Panc1 (cell line): ENCODE results near the gene BABAM2. TPM values are rescaled to one million over a fixed set of nuclear protein-coding genes. Genes with fewer than 3 reads are reported as not detected.

Experiments
- ATAC-seq: fragments of 200-7000 bp; cut with Tn5 transposase; 2 replicates; pipeline ENCODE4 v1.9.1; 2020; ENCODE audit warnings: mild to moderate bottlenecking, moderate library complexity
- BruUV-seq: library from RNA; stranded (reverse); fragments of 400-500 nt; replicated peaks from 2 replicates; lab custom pipeline; 2021; lab: Mats Ljungman, UMichigan
- CTCF ChIA-PET: fragments of 300-600 bp; sonication (Branson Sonifier 250); formaldehyde crosslinking; loops from one replicate; lab custom pipeline; 2022; ENCODE audit warnings: antibody characterized with exemption; lab: Charles Lee
- POLR2A ChIA-PET: fragments of 300-600 bp; sonication (Branson Sonifier 250); formaldehyde crosslinking; loops from one replicate; lab custom pipeline; 2022; ENCODE audit warnings: antibody characterized with exemption; lab: Charles Lee
- DNase-seq: peaks from one replicate; pipeline ENCODE4 v3.0.0-alpha.2; 2010; ENCODE audit warnings: low read depth, low spot score
- H3K27ac ChIP-seq: 2 replicates; pipeline ENCODE4 v1.5.1; 2011; ENCODE audit warnings: mild to moderate bottlenecking, low read length, inconsistent platforms
- H3K27me3 ChIP-seq: fragments of 200-500 bp; sonication (Bioruptor generic); 2 replicates; pipeline ENCODE4 v1.6.0; 2014; ENCODE audit warnings: low read length, inconsistent platforms; ENCODE audit not compliant: control insufficient read depth, insufficient read depth
- H3K36me3 ChIP-seq: fragments of 200-500 bp; sonication (Bioruptor generic); 2 replicates; pipeline ENCODE4 v1.5.1; 2014; ENCODE audit warnings: inconsistent platforms, mild to moderate bottlenecking, low read length, moderate library complexity; ENCODE audit not compliant: control insufficient read depth, insufficient read depth
- H3K4me1 ChIP-seq: 2 replicates; pipeline ENCODE4 v1.5.1; 2011; ENCODE audit warnings: inconsistent platforms, mild to moderate bottlenecking, low read length, moderate library complexity; ENCODE audit not compliant: control insufficient read depth, insufficient read depth
- H3K4me3 ChIP-seq, 2 experiments: 2 replicates each; pipeline ENCODE4 v1.5.1; 2011 to 2012; ENCODE audit warnings: low read depth in 2 of 2, low read length in 2 of 2, mild to moderate bottlenecking in 2 of 2, inconsistent platforms in 1 of 2, moderate library complexity in 1 of 2
- H3K9me3 ChIP-seq: fragments of 200-500 bp; sonication (Bioruptor generic); 2 replicates; pipeline ENCODE4 v1.5.1; 2014; ENCODE audit warnings: low read depth, mild to moderate bottlenecking, inconsistent platforms, low read length, moderate library complexity; ENCODE audit not compliant: control insufficient read depth, insufficient read depth
- POLR2AphosphoS5 ChIP-seq: IDR thresholded peaks from 2 replicates; pipeline ENCODE4 v1.6.1; 2012; ENCODE audit warnings: mild to moderate bottlenecking, low read depth, low read length, moderate library complexity
- SIN3A ChIP-seq: IDR thresholded peaks from 2 replicates; pipeline ENCODE4 v1.6.1; 2012; ENCODE audit warnings: low read depth, mild to moderate bottlenecking, low read length, moderate library complexity, borderline replicate concordance; ENCODE audit not compliant: insufficient read depth
- TCF7L2 ChIP-seq: IDR thresholded peaks from 2 replicates; pipeline ENCODE4 v1.6.1; 2011; ENCODE audit warnings: mild to moderate bottlenecking, low read depth, low read length, inconsistent platforms
- in situ Hi-C: cut with HindIII; loops from 2 replicates; pipeline ENCODE4 v1.10.0; 2016; ENCODE audit warnings: low sequenced_read_pairs, low pct_unique_long_range_greater_than_20kb
- intact Hi-C: fragments of 100-400 bp; cut with micrococcal nuclease; formaldehyde crosslinking; loops from one replicate; pipeline ENCODE4 v1.10.0; 2022; ENCODE audit not compliant: unreplicated experiment
- total RNA-seq: library from RNA; stranded (reverse); gene quantifications from one replicate; pipeline ENCODE4 v1.2.1, GENCODE V29; 2021; ENCODE audit not compliant: unreplicated experiment
- TF ChIP-seq, protein P1 (sequence below), 2 experiments: IDR thresholded peaks; 2 replicates each; pipeline ENCODE4 v1.6.1; 2011 to 2012; ENCODE audit warnings: low read depth in 2 of 2, control low read depth in 1 of 2, low read length in 1 of 2, mild to moderate bottlenecking in 1 of 2, moderate library complexity in 1 of 2; ENCODE audit not compliant: insufficient read depth in 1 of 2
- TF ChIP-seq, protein P2 (sequence below): fragments of 450-650 bp; IDR thresholded peaks from 2 replicates; pipeline ENCODE4 v1.5.1; 2017; ENCODE audit warnings: mild to moderate bottlenecking

BABAM2 gene
- total RNA-seq, 1 experiment from 2014 or later, result 31.2 TPM

DNA sequence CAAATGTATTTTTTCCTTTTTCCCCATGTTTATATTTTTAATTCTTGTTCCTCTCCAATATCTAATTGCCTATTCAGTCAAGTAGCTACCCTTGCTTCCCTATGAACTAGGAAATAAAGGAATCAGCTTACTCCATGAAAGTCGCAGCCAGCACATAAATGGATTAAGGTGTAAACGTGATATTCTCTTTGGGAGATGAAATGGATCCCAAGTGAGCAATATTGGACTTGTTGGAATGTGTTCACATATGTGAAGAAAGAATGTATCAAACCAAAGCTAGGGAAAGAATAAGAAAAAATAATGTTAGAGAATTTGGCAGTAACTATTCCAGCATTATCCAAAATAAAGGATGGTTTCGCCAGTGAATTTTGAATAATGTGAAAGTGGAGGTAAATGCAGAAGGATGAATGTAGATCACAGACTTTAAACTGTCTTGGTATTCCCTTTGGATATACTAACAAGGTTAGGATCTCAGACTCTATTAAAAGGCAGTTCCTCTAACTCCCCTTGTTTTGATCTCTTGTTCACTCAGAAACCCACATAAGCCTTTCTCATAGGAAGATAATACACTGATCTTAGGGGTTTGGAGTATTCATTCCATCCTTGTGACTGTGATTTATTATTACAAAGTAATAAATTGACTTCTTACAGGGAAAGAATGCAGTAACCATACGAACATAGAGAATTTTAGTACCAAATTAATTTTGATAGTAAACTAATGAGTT, 208.1 kb downstream of the BABAM2 start:
- Histone ChIP-seq H3K9me3 (no peaks in the 10 kb centered on the region), H3K27ac (no peak overlapping the region), H3K4me3 (no peak overlapping the region), H3K4me1 (no peaks in the 10 kb centered on the region), H3K36me3 (no peaks in the 10 kb centered on the region), H3K27me3 (no peaks in the 10 kb centered on the region)
- TF ChIP-seq, protein P1, sequence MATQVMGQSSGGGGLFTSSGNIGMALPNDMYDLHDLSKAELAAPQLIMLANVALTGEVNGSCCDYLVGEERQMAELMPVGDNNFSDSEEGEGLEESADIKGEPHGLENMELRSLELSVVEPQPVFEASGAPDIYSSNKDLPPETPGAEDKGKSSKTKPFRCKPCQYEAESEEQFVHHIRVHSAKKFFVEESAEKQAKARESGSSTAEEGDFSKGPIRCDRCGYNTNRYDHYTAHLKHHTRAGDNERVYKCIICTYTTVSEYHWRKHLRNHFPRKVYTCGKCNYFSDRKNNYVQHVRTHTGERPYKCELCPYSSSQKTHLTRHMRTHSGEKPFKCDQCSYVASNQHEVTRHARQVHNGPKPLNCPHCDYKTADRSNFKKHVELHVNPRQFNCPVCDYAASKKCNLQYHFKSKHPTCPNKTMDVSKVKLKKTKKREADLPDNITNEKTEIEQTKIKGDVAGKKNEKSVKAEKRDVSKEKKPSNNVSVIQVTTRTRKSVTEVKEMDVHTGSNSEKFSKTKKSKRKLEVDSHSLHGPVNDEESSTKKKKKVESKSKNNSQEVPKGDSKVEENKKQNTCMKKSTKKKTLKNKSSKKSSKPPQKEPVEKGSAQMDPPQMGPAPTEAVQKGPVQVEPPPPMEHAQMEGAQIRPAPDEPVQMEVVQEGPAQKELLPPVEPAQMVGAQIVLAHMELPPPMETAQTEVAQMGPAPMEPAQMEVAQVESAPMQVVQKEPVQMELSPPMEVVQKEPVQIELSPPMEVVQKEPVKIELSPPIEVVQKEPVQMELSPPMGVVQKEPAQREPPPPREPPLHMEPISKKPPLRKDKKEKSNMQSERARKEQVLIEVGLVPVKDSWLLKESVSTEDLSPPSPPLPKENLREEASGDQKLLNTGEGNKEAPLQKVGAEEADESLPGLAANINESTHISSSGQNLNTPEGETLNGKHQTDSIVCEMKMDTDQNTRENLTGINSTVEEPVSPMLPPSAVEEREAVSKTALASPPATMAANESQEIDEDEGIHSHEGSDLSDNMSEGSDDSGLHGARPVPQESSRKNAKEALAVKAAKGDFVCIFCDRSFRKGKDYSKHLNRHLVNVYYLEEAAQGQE (IDR thresholded peaks at IDR 0.05; ENCODE audit: insufficient read depth in 1 of 2, low read depth in 2 of 2, low read length in 1 of 2), result no peak
- TF ChIP-seq SIN3A (no peak), POLR2AphosphoS5 (no peak), TCF7L2 (no peak)
- TF ChIP-seq, protein P2, sequence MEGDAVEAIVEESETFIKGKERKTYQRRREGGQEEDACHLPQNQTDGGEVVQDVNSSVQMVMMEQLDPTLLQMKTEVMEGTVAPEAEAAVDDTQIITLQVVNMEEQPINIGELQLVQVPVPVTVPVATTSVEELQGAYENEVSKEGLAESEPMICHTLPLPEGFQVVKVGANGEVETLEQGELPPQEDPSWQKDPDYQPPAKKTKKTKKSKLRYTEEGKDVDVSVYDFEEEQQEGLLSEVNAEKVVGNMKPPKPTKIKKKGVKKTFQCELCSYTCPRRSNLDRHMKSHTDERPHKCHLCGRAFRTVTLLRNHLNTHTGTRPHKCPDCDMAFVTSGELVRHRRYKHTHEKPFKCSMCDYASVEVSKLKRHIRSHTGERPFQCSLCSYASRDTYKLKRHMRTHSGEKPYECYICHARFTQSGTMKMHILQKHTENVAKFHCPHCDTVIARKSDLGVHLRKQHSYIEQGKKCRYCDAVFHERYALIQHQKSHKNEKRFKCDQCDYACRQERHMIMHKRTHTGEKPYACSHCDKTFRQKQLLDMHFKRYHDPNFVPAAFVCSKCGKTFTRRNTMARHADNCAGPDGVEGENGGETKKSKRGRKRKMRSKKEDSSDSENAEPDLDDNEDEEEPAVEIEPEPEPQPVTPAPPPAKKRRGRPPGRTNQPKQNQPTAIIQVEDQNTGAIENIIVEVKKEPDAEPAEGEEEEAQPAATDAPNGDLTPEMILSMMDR, result no peak
- POLR2A ChIA-PET, result no interaction called here
- no peak for DNase-seq
- CTCF ChIA-PET, result no interaction called here
- in situ Hi-C loops (no loop called here), intact Hi-C loops (no loop called here)
- BruUV-seq, result no TSS peak
- ATAC-seq, result no peak

DNA sequence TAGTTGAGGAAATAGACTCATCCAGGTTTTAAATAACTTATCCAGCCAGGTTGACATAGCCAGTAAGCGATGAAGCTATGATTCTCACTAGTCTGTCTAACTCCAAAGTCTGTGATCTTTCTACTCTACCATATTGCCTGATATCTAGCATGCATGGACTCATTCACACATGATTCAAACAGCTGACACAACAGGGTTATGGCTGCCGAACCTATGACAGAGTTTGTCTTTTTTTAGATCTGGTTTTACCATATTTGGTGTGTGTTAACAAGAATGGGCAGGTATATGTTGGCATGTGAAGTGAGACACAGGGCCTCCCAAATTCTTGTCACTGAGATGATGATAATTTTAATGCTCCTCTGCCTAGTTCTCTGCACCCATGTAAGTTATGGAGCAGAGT, 210.6 kb downstream of the BABAM2 start:
- Histone ChIP-seq H3K36me3 (no peaks in the 10 kb centered on the region), H3K4me1 (no peaks in the 10 kb centered on the region), H3K27me3 (no peaks in the 10 kb centered on the region), H3K4me3 (no peak overlapping the region), H3K27ac (no peak overlapping the region), H3K9me3 (no peaks in the 10 kb centered on the region)
- ATAC-seq, result no peak
- intact Hi-C loops (no loop called here), in situ Hi-C loops (no loop called here)
- TF ChIP-seq, protein P2, result no peak
- TF ChIP-seq TCF7L2, result no peak
- TF ChIP-seq, protein P1 (IDR thresholded peaks at IDR 0.05; ENCODE audit: insufficient read depth in 1 of 2, low read depth in 2 of 2, low read length in 1 of 2), result no peak
- no peak for TF ChIP-seq POLR2AphosphoS5
- no peak for TF ChIP-seq SIN3A
- ChIA-PET POLR2A (no interaction called here), CTCF (no interaction called here)
- BruUV-seq, result no TSS peak
- no peak for DNase-seq
